Hepatic stellate cell (primary cell): Measurements from ENCODE around the gene NEK11.
A peak's percentile ranks its signal among the peaks of the same experiment; 100 is the strongest.

Experiments used
- DNase-seq: peaks from one replicate; pipeline ENCODE4 v3.0.0; 2011; ENCODE audit warnings: low spot score

NEK11 gene

GRCh38 chr3:131026321-131027151, at the start of gene NEK11, which contains the start of gene ASTE1:
TSS of gene NEK11 (plus strand) at chr3:131026877. CDS start at chr3:131029709, 2,832 bp downstream.
TSS of gene ASTE1 (minus strand) at chr3:131026825. CDS start at chr3:131025306, 1,519 bp downstream.
- peak; percentile 83 for DNase-seq

- no peak for DNase-seq
Measured at GRCh38 chr3:130979117-130979516, 47.6 kb upstream of the NEK11 start.

- DNase-seq = no peak
Measured at GRCh38 chr3:130981469-130981868, 45.2 kb upstream of the NEK11 start.

GRCh38 chr3:130990282-130990681, 36.4 kb upstream of the NEK11 start:
- DNase-seq = no peak

GRCh38 chr3:130991126-130991525, 35.6 kb upstream of the NEK11 start:
- no peak for DNase-seq

GRCh38 chr3:130992344-130992743, 34.3 kb upstream of the NEK11 start:
- no peak for DNase-seq

GRCh38 chr3:130997289-130997688, 29.4 kb upstream of the NEK11 start:
- DNase-seq = no peak

GRCh38 chr3:131001071-131001470, 25.6 kb upstream of the NEK11 start:
- DNase-seq = no peak

- no peak for DNase-seq
Measured at GRCh38 chr3:131004603-131005002, 22.1 kb upstream of the NEK11 start.

- no peak for DNase-seq
Measured at GRCh38 chr3:131007256-131007655, 19.4 kb upstream of the NEK11 start.

GRCh38 chr3:131007782-131008181, 18.9 kb upstream of the NEK11 start:
- DNase-seq = no peak

- DNase-seq = no peak
Measured at GRCh38 chr3:131008326-131008725, 18.4 kb upstream of the NEK11 start.

GRCh38 chr3:131009698-131010097, 17.0 kb upstream of the NEK11 start:
- DNase-seq = no peak

GRCh38 chr3:131018970-131019369, 7.7 kb upstream of the NEK11 start:
- DNase-seq = no peak

- DNase-seq = no peak
Measured at GRCh38 chr3:131020122-131020693, 6.5 kb upstream of the NEK11 start.

GRCh38 chr3:131025539-131025938, 1.1 kb upstream of the NEK11 start:
- DNase-seq = no peak

GRCh38 chr3:131028844-131029243, 2.2 kb downstream of the NEK11 start:
- DNase-seq = no peak

- DNase-seq = no peak
Measured at GRCh38 chr3:131031660-131032059, 5.0 kb downstream of the NEK11 start.

GRCh38 chr3:131033480-131034080, 6.9 kb downstream of the NEK11 start:
- DNase-seq = no peak

GRCh38 chr3:131036200-131036816, 9.6 kb downstream of the NEK11 start:
- peak; percentile 61 for DNase-seq

GRCh38 chr3:131036986-131037385, 10.3 kb downstream of the NEK11 start:
- DNase-seq = peak; percentile 40

GRCh38 chr3:131038326-131038725, 11.6 kb downstream of the NEK11 start:
- DNase-seq = no peak
